ENCODE measurements around the gene CD22.
A peak's percentile ranks its signal among the peaks of the same experiment; 100 is the strongest.

Gene CD22

GRCh38 chr19:35346193-35347052 is 17.4 kb downstream of the CD22 start:
- Histone ChIP-seq H3K36me3 (ENCODE audit: control insufficient read depth, insufficient read depth, low read length) (peaks cover 28% of the 10 kb centered on the region), H3K4me3 (replicated peaks; ENCODE audit: low read depth, low read length) (peak overlapping the region; percentile 6; the same call in 1 of the 2 replicates), H3K27me3 (replicated peaks; ENCODE audit: control insufficient read depth, insufficient read depth, low read length) (no peaks in the 10 kb centered on the region)
- peak; percentile 76 for DNase-seq (ENCODE audit: extremely low read depth, insufficient read length)
- no peak for TF ChIP-seq CTCF (IDR thresholded peaks at IDR 0.05; ENCODE audit: insufficient read depth, low read length, poor library complexity, severe bottlenecking)

GRCh38 chr19:35347171-35347929 is 18.4 kb downstream of the CD22 start, which contains the start of gene FFAR1:
FFAR1 (plus strand) TSS chr19:35347902; CDS start chr19:35351552, 3,650 bp downstream.
- DNase-seq (ENCODE audit: extremely low read depth, insufficient read length), result peak; percentile 79
- Histone ChIP-seq H3K36me3 (ENCODE audit: control insufficient read depth, insufficient read depth, low read length) (peaks cover 20% of the 10 kb centered on the region), H3K4me3 (replicated peaks; ENCODE audit: low read depth, low read length) (no peak within 1 kb of the TSS), H3K27me3 (replicated peaks; ENCODE audit: control insufficient read depth, insufficient read depth, low read length) (no peaks in the 10 kb centered on the region)
- TF ChIP-seq CTCF (IDR thresholded peaks at IDR 0.05; ENCODE audit: insufficient read depth, low read length, poor library complexity, severe bottlenecking), result no peak

GRCh38 chr19:35347930-35348298 is 18.9 kb downstream of the CD22 start:
- TF ChIP-seq CTCF (IDR thresholded peaks at IDR 0.05; ENCODE audit: insufficient read depth, low read length, poor library complexity, severe bottlenecking), result no peak
- no peak for DNase-seq (ENCODE audit: extremely low read depth, insufficient read length)
- H3K36me3 ChIP-seq (ENCODE audit: control insufficient read depth, insufficient read depth, low read length), result peaks cover 19% of the 10 kb centered on the region
- no peak overlapping the region for H3K4me3 ChIP-seq (replicated peaks; ENCODE audit: low read depth, low read length)
- no peaks in the 10 kb centered on the region for H3K27me3 ChIP-seq (replicated peaks; ENCODE audit: control insufficient read depth, insufficient read depth, low read length)

- Histone ChIP-seq H3K36me3 (ENCODE audit: control insufficient read depth, insufficient read depth, low read length) (peaks cover 15% of the 10 kb centered on the region), H3K4me3 (replicated peaks; ENCODE audit: low read depth, low read length) (no peak overlapping the region), H3K27me3 (replicated peaks; ENCODE audit: control insufficient read depth, insufficient read depth, low read length) (no peaks in the 10 kb centered on the region)
- DNase-seq (ENCODE audit: extremely low read depth, insufficient read length), result peak; percentile 65
- TF ChIP-seq CTCF (IDR thresholded peaks at IDR 0.05; ENCODE audit: insufficient read depth, low read length, poor library complexity, severe bottlenecking), result no peak
Observed at GRCh38 chr19:35348911-35349611, 20.1 kb downstream of the CD22 start.

- no peaks in the 10 kb centered on the region for H3K27me3 ChIP-seq (replicated peaks; ENCODE audit: control insufficient read depth, insufficient read depth, low read length)
- DNase-seq (ENCODE audit: extremely low read depth, insufficient read length), result no peak
- H3K4me3 ChIP-seq (replicated peaks; ENCODE audit: low read depth, low read length), result no peak overlapping the region
- H3K36me3 ChIP-seq (ENCODE audit: control insufficient read depth, insufficient read depth, low read length), result peaks cover 7% of the 10 kb centered on the region
- no peak for TF ChIP-seq CTCF (IDR thresholded peaks at IDR 0.05; ENCODE audit: insufficient read depth, low read length, poor library complexity, severe bottlenecking)
Observed at GRCh38 chr19:35349614-35350521, 20.9 kb downstream of the CD22 start.
